Breast epithelium (tissue), 3 donors: ENCODE results near the gene ATP9A.

ENCODE experiments used
- POLR2A ChIP-seq: fragments of 450-650 bp; IDR thresholded peaks from one replicate; pipeline ENCODE4 v1.6.1; 2016; ENCODE audit warnings: antibody characterized with exemption, mild to moderate bottlenecking, moderate library complexity
- POLR2AphosphoS5 ChIP-seq, 3 donors: sonication (generic); formaldehyde crosslinking; IDR thresholded peaks; one replicate each; pipeline ENCODE4 v1.6.1; 2017; ENCODE audit warnings: antibody characterized with exemption in 3 of 3
- TF ChIP-seq, protein P1 (sequence below), 3 donors: fragments of 450-650 bp; IDR thresholded peaks; one replicate each; pipeline ENCODE4 v1.5.1; 2016 to 2017; ENCODE audit warnings: antibody characterized with exemption in 3 of 3, mild to moderate bottlenecking in 3 of 3, moderate library complexity in 3 of 3

DNA sequence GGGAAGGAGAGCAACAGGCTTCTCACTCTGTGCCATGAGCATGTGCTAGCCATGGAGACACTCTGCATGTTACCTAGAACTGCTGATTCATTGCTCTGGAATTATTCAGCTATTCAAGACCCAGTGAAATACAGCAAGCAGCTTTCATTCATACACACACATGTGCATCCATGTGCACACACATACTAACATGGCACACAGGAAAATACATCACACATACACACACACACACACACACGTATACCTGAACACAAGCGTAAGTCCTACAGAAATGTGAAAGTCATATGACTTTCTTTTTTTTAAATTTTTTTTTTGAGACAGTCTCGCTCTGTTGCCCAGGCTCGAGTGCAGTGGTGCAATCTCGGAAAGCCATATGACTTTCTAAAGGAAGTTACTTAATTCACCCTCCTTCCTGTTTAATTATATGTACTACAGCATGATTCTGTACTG lies 117.5 kb downstream of the ATP9A start:
- TF ChIP-seq, protein P1, sequence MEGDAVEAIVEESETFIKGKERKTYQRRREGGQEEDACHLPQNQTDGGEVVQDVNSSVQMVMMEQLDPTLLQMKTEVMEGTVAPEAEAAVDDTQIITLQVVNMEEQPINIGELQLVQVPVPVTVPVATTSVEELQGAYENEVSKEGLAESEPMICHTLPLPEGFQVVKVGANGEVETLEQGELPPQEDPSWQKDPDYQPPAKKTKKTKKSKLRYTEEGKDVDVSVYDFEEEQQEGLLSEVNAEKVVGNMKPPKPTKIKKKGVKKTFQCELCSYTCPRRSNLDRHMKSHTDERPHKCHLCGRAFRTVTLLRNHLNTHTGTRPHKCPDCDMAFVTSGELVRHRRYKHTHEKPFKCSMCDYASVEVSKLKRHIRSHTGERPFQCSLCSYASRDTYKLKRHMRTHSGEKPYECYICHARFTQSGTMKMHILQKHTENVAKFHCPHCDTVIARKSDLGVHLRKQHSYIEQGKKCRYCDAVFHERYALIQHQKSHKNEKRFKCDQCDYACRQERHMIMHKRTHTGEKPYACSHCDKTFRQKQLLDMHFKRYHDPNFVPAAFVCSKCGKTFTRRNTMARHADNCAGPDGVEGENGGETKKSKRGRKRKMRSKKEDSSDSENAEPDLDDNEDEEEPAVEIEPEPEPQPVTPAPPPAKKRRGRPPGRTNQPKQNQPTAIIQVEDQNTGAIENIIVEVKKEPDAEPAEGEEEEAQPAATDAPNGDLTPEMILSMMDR (IDR thresholded peaks at IDR 0.05): no peak
- no peak for TF ChIP-seq POLR2AphosphoS5 (IDR thresholded peaks at IDR 0.05)
- TF ChIP-seq POLR2A: no peak
